OCI-M2 (cell line): ENCODE results near the gene IL6ST.
"Not testable (repeated sequence)": the region's sequence is repeated elsewhere in the genome, so short reads cannot be mapped to it uniquely, and the experiment has no call there.

Experiments
- DNase-seq: peaks from one replicate; lab custom pipeline; 2025; ENCODE audit not compliant: unreplicated experiment; lab: John Stamatoyannopoulos, UW

The IL6ST gene

GRCh38 chr5:56006094-56006493, 11.3 kb upstream of the IL6ST start:
- no peak for DNase-seq

DNA sequence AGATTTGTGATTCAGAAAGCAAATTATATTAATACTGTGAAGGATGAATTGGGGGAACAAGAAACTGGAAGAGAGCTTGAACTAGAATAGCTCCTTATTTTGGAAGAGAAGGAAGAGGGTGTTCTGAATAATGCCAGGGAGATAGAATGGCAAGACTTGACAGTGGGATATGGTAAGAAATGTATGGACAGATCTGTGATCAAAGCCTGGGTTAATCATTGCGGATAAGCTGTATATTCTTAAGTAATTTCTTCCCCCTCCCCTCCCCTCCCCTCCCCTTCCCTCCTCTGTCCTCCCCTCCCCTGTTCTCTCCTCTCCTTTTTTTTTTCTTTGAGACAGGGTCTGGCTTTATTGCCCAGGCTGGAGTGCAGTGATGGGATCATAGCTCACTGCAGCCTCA, 10.1 kb upstream of the IL6ST start:
- DNase-seq, result no peak

- DNase-seq, result no peak
These were observed 8.9 kb upstream of the IL6ST start for GRCh38 chr5:56003679-56004078.

GRCh38 chr5:56003179-56003578, 8.4 kb upstream of the IL6ST start:
- DNase-seq, result no peak

GRCh38 chr5:56002303-56002702, 7.5 kb upstream of the IL6ST start:
- no peak for DNase-seq

DNA sequence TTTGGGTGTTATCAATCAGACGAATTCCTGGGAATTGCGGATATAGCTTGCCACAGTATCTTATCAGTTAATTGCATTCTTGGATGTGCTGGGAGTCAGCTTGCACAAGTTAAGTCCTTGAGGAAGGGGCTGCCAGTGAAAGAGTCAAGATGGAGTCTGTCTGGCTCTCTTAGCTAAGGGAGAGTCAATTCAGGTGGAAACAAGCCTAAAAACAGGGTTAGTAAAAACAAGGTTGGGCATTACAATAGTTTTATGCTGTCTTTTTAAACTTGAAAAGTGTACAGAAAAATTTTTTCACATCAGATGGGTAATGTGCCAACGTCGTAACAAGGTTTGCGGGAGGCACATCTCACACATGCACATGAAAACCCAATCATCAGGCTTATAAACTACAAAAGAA, 5.5 kb upstream of the IL6ST start:
- not testable (repeated sequence) for DNase-seq

GRCh38 chr5:55998966-55999365, 4.2 kb upstream of the IL6ST start:
- no peak for DNase-seq

DNA sequence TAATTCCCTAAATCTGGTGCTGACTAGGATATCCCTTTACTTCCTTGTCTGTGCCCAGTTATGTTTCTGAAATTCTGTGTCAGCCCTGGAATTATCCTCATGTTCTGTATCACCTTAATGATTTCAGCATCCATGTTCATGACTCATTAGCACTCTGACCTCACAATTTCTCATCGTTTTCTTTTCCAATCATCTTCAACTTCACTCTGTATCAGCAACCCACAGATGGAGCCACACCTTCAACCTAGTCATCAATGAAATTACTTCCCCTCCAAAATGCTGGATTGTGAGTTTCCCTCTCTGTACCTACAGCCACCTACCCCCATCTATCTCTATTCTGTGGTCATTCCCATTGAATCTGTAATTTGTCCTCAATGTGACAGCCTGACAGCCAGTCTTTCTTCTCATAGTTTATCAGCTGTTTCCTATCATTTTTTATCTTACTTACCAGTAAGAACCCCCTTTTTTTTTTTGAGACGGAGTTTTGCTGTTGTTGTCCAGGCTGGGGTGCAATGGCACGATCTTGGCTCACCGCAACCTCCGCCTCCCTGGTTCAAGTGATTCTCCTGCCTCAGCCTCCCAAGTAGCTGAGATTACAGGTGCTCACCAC, 3.1 kb upstream of the IL6ST start:
- no peak for DNase-seq

DNA sequence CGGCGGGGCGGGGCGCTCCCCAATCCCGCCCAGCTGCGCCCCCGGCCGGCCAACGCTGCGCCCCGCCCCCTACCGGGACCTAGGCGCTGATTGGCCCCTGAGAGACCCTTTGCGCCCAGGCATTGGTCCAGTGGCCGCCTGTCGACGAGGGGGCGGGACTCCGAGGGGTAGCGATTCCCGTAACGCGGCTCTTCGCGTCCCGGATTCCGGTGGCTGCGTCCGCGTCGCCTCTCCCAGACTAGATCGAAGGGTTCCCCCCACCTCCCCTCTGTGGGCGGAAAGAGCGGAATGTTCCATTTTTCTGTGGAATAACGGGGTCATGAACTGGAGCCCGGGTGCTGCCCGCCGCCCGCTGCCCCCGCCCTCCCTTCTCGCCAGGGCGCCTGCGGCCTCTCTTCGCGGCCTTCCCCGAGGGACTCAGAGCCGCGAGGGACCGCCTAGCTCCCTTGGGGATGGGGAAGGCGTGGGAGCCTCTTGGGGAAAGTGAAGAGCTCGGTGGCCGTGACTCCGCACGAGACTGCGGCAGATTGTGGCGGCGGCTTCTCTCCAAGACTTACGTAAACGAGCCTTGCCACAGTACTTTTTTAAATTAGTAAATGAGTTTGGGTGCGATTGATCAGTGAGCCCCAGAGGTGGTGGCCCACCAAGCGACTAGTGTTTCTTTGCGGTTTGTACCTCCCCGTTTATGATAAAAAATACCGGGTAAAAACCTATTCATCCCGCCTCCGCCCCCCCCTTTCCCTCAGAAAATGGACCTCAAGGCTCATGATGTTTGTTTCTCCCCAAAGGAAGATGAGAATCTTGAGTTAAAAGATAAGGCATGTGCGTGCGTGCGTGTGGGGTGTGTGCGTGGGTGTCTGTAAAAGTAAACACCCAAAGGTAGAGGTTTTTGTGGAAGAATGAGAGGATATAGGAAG, 493 bp upstream of the IL6ST start:
- DNase-seq, result peak; percentile 50

DNA sequence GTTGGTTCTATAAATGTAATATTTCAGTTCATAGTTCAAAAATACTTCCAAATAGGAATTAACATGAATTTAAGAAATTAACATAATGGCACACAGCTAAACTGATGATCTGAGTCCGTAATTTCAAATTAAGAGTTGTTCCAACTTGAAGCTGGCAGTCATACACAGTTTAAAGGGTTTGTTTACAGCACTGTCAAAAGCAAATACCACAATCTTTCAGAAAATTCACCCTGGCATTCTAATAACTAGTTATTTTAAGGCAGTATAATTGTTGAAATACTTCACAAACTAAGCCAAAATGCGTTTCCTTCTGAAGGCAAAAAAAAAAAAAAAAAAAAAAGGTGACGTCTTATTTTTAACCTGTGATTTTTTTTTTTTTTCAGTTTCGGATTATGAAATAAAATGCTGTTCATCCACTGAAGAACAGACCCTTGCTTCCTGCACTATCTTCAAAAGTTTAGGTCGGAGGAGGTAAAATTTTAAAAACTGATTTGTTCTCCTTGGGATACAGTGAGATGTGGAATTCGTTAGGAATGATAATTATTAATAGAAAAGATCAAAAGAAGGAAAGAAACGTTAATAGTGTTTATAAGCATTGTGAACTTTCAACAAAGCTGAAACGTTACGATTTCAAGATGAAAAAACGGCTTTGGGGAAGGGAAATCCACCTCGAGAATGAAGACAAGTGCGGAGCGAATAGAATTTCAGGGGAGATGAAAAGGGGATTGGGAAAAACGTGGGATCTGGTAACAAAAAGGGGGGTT, 850 bp downstream of the IL6ST start:
- DNase-seq, result no peak

GRCh38 chr5:55993013-55993412, 1.8 kb downstream of the IL6ST start:
- DNase-seq, result no peak

- no peak for DNase-seq
These were observed 2.8 kb downstream of the IL6ST start for GRCh38 chr5:55991768-55992486.

DNA sequence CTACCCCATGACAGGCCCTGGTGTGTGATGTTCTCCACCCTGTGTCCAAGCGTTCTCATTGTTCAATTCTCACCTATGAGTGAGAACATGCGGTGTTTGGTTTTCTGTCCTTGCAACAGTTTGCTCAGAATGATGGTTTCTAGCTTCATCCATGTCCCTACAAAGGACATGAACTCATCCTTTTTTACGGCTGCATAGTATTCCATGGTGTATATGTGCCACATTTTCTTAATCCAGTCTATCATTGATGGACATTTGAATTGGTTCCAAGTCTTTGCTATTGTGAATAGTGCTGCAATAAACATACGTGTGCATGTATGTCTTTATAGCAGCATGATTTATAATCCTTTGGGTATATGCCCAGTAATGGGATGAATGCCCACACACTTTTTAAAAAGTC, 3.9 kb downstream of the IL6ST start:
- not testable (repeated sequence) for DNase-seq

DNA sequence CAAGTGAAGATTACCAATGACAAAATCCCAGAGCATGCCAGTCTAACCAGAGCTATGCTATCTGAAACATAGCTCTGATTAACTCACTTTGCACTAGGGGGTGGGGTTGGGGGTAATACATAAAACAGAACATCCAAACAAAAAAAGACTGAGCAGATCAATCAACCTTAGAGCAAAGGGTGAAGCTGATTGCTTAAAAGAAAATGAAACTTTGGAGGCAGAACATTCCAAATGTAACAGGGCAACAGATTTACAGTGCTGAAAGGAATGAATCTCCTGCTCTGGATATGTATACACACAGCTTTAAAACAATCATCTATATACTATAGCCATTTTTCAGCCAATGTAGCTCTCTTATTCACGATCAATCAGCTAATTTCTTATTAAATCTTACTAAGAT, 4.9 kb downstream of the IL6ST start:
- no peak for DNase-seq

- no peak for DNase-seq
These were observed 5.7 kb downstream of the IL6ST start for GRCh38 chr5:55988979-55989638.

DNA sequence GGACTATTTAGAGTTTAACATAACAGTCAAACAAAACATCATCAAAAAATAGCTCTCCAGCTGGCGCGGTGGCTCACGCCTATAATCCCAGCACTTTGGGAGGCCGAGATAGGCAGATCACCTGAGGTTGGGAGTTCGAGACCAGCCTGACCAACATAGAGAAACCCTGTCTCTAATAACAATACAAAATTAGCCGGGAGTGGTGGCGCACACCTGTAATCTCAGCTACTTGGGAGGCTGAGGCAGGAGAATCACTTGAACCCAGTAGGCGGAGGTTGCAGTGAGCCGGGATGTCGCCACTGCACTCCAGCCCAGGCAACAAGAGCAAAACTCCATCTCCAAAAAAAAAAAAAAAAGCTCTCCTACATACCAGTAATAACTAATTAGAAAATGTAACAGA, 6.3 kb downstream of the IL6ST start:
- DNase-seq, result not testable (repeated sequence)

GRCh38 chr5:55986931-55987330, 7.8 kb downstream of the IL6ST start:
- no peak for DNase-seq

- DNase-seq, result no peak
These were observed 9.6 kb downstream of the IL6ST start for GRCh38 chr5:55985181-55985580.

DNA sequence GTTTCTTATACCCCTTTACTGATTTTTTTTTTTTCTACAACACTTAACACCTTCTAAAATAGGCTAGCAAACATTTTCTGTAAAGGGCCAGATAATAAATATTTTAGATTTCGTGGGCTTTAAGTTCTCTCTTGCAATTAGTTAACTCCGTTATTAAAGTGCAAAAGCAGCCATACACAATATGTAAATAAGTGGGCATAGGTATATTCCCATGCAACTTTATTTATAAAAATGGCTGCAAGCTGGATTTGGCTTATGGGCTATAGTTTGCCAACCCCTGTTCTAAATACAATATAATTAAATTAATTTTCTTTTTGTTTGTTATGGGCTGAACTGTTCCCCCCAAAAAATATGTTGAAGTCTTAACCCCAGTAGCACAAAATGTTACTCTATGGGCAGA, 10.8 kb downstream of the IL6ST start:
- no peak for DNase-seq

DNA sequence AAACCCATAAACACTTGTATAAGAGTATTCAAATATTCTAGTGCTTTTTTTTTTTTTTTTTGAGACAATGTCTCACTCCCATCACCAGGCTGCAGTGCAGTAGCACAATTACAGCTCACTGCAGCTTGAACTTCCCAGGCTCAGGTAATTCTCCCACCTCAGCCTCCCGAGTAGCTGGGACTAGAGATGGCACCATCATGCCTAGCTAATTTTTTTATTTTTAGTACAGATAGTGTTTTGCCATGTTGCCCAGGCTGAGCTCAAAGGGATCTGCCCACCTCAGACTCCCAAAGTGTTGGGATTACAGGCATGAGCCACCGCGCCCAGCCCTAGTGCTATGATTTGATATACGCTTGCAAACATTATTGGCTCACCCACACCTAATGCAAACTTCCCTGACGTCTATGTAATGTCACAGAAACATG, 11.8 kb downstream of the IL6ST start:
- DNase-seq, result no peak

DNA sequence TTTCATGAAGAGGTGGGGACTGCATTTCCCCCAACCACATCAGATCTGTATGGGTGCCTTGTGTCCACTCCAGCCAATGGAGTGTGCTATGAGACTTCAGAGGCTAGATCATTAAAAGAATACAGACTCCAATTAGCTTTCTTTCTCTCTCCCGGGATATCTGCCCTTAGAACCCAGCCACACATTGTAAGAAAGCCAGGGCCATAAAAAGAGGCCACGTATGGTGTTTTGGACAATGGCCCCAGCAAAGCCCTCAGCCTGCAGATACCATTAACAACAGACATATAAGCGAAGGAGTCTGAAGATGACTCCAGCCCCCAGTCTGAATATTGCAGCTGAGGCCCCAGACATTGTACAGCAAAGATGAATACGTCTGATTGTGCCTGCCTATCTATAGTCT, 21.5 kb downstream of the IL6ST start:
- DNase-seq, result no peak
